ENCODE data around the gene ACP4. TPM values are rescaled to one million over a fixed set of nuclear protein-coding genes. Genes with fewer than 3 reads are reported as not detected.

ACP4 gene
- total RNA-seq, 3 donors from 2014 or later = not detected

DNA sequence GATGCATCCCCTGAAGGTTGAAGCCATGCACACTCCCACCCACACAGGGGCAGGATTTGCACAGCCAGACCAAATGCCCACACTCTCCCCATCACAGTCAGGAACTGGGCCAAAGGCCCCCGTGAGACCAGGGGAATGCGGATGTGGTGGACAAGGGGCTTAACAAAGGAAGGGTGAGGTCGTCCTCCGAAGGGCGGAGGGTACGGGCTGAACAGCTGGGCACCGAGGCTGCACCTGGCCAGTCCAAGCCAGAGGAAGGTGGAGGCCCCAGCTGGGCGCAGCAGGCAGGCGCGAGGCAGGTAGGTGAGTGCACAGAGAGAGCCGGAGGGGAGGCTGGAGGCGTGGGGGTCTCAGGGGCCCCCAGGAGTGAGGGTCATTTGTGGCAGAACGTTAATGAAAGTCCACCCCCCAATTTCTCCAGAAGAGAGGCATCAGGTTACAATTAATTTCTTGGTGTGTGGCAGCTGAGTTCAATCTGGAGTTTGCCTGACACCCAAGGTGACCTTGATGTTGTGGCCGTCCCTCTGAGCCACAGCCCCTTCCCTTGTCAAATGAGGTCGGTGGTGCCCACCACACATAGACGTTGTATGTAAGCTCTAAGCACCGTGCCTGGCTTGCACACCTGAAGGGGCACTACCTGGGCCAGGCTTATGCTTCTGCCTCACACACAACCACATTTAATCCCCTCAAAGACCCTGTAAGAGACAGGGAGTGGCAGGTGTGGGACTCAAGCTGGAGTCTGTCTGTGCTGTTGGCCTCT is 40.2 kb downstream of the ACP4 start:
- DNase-seq (peak in 1 of 3 donors; percentile 39), ATAC-seq (peak; percentile 78)
- H3K4me1 ChIP-seq (ENCODE audit: low read depth) = peaks cover 5% of the 10 kb centered on the region
- no peaks in the 10 kb centered on the region for H3K9me3 ChIP-seq
- TF ChIP-seq, protein P1, sequence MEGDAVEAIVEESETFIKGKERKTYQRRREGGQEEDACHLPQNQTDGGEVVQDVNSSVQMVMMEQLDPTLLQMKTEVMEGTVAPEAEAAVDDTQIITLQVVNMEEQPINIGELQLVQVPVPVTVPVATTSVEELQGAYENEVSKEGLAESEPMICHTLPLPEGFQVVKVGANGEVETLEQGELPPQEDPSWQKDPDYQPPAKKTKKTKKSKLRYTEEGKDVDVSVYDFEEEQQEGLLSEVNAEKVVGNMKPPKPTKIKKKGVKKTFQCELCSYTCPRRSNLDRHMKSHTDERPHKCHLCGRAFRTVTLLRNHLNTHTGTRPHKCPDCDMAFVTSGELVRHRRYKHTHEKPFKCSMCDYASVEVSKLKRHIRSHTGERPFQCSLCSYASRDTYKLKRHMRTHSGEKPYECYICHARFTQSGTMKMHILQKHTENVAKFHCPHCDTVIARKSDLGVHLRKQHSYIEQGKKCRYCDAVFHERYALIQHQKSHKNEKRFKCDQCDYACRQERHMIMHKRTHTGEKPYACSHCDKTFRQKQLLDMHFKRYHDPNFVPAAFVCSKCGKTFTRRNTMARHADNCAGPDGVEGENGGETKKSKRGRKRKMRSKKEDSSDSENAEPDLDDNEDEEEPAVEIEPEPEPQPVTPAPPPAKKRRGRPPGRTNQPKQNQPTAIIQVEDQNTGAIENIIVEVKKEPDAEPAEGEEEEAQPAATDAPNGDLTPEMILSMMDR (IDR thresholded peaks at IDR 0.05) = no peak
- no peaks in the 10 kb centered on the region for H3K36me3 ChIP-seq (ENCODE audit: low read depth)
- intact Hi-C loops (cut with DNase I, micrococcal nuclease) = no loop called here
- H3K4me3 ChIP-seq = no peak overlapping the region

DNA sequence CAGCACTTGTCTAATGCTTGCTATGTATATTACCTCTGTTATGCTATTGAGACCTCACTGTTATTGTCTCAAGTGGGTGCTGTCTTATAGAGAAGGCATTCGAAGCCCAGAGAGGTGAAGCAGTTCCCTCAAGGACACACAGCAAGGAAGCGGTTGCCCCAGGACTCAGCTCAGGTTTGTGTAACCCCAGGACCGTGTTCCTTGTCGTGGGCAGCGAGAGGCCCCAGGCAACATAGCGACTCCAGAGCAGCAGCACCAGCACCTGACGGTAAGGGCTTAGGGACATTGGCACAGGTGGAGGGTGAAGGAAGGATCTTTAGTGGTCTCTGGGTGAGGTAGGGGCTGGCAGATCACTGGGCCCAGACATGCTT is 40.8 kb downstream of the ACP4 start:
- intact Hi-C loops (cut with DNase I, micrococcal nuclease) = no loop called here
- ATAC-seq = no peak
- H3K9me3 ChIP-seq = no peaks in the 10 kb centered on the region
- H3K36me3 ChIP-seq (ENCODE audit: low read depth) = no peaks in the 10 kb centered on the region
- no peak overlapping the region for H3K4me3 ChIP-seq
- no peak for DNase-seq
- H3K4me1 ChIP-seq (ENCODE audit: low read depth) = peaks cover 7% of the 10 kb centered on the region
- TF ChIP-seq, protein P1 (IDR thresholded peaks at IDR 0.05) = no peak

DNA sequence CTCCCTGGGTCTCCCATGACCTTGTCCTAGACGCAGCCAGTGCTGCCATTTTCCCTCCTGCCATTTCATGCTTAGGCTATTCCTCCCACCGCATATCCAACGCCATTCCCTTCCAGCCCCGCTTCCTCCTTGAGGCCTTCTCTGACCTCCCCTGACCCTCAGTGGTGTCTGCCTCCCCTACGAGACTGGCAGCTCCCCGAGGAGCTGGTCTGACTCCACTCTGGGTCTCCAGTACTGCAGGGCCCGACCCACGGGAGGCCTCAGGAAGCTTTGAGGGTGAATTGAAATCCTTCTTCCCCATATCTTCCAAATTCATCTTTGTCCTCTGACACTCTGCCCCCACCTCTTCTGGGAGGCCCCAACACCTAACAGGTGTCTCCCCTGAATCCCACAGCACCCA is 42.5 kb downstream of the ACP4 start:
- H3K4me3 ChIP-seq = no peak overlapping the region
- H3K36me3 ChIP-seq (ENCODE audit: low read depth) = no peaks in the 10 kb centered on the region
- ATAC-seq (no peak), DNase-seq (no peak)
- intact Hi-C loops (cut with DNase I, micrococcal nuclease) = no loop called here
- TF ChIP-seq, protein P1 (IDR thresholded peaks at IDR 0.05) = no peak
- no peaks in the 10 kb centered on the region for H3K9me3 ChIP-seq
- H3K4me1 ChIP-seq (ENCODE audit: low read depth) = peaks cover 7% of the 10 kb centered on the region

GRCh38 chr19:50833117-50833801 is 43.0 kb downstream of the ACP4 start, which contains the start of gene KLK15:
Gene KLK15 (minus strand): TSS chr19:50833574. CDS start chr19:50831492, 2,082 bp downstream.
- DNase-seq (no peak), ATAC-seq (no peak)
- Histone ChIP-seq H3K4me1 (ENCODE audit: low read depth) (peaks cover 7% of the 10 kb centered on the region), H3K9me3 (no peaks in the 10 kb centered on the region), H3K36me3 (ENCODE audit: low read depth) (no peaks in the 10 kb centered on the region), H3K4me3 (no peak within 1 kb of the TSS)
- TF ChIP-seq, protein P1 (IDR thresholded peaks at IDR 0.05) = no peak
- intact Hi-C loops (cut with DNase I, micrococcal nuclease) = no loop called here

DNA sequence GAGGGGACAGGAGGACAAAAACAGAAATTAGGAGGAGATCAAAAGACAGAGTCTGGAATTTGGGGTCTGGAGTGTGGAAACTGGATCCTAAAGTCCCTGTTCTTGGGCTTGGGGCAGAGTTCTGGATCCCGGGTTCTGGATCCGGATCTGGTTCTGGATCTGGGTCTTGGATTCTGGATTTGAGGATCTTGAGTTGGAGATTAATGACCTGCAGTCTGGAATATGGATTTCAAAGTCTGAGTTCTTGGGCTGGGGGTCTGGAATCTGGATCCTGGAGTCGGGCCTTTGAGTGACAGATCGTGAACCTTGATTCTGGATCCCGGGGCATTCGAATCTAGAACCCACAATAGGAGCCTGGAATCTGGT is 43.6 kb downstream of the ACP4 start:
- Histone ChIP-seq H3K4me1 (ENCODE audit: low read depth) (peaks cover 7% of the 10 kb centered on the region), H3K9me3 (no peaks in the 10 kb centered on the region), H3K4me3 (no peak overlapping the region), H3K36me3 (ENCODE audit: low read depth) (no peaks in the 10 kb centered on the region)
- DNase-seq (no peak), ATAC-seq (no peak)
- TF ChIP-seq, protein P1 (IDR thresholded peaks at IDR 0.05) = no peak
- intact Hi-C loops (cut with DNase I, micrococcal nuclease) = no loop called here
